ENCODE results near the gene PKNOX2. TPM values are rescaled to one million over a fixed set of nuclear protein-coding genes. Genes with fewer than 3 reads are reported as not detected.

Gene PKNOX2
- total RNA-seq: 0.63 TPM

- ATAC-seq: peak; percentile 81
- peak; percentile 66 for DNase-seq (ENCODE audit: low spot score)
Observed at GRCh38 chr11:125164422-125165110, at the start of gene PKNOX2. TSS of gene PKNOX2 (plus strand) at chr11:125164751. CDS start at chr11:125351306, 186,555 bp downstream.

GRCh38 chr11:125117429-125117828 is 47.1 kb upstream of the PKNOX2 start:
- ATAC-seq (no peak), DNase-seq (ENCODE audit: low spot score) (no peak)

DNA sequence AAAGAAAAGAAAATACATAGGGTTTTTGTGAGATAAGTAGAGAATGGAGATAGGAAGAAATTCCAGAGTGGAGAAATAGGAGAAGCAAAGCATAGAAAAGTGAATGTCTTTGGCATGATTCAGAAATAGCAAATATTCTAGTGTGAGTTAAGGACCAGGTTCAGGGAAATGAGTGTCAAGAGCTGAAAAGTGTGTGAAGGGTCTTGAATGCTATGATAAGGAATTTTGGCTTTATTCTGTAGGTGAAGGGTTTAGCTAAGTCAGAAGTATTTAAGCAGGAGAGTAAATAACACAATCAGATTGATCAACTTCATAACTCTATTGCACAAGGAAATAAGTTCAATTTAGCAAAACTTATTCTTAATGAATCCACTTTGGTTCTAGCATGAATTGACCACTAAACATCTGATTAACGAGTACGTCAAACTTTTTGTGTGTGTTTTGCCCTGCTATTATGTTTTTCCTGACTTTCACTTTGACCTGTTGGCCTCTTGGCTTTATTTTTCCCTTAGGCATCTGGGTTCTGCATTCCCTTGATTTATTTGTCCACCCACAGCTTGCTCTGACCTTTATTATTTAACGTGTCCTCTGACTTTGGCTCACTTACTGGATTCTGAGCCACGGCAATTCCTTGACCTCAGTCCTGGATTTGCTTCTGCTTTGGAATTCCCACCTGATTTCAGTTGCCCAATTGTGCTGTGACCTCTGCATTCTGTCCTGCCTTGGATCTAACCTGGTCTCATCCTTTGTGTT is 41.2 kb upstream of the PKNOX2 start:
- ATAC-seq (peak; percentile 87), DNase-seq (ENCODE audit: low spot score) (peak; percentile 75)

DNA sequence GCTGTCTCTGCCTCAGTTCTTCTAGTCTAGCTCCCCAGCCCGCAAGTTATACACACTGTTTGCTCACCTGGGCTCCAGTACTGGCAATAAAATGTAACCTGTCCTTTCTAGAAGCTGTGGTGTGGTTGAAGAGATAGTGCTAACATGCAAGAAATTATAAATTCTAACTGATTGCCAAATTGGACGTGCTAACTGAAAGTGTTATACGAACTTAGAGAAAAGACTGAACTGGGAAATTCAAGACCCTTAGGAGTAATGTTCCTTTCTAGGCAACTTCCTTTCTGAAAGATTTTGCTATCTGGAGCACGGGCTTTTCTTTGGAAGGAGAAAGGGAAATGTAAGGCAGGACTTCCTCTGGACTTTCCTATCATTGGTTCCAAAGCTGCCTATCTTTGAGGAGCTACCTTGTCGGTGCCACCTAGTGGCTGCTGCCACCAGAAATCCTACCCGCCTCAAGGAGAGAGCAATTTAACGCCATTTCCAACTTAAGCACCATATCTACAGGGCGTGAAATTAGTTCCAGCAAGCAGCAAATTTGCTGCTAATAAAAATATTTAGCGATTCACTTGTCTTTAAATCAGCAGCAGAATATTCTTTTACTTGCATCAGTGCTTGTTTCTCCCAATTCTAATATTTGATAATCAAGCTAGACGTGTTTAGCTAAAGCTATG is 40.5 kb upstream of the PKNOX2 start:
- DNase-seq (ENCODE audit: low spot score): peak; percentile 66
- ATAC-seq: peak; percentile 92

- DNase-seq (ENCODE audit: low spot score): no peak
- no peak for ATAC-seq
Observed at GRCh38 chr11:125124618-125124992, 39.9 kb upstream of the PKNOX2 start.

- DNase-seq (ENCODE audit: low spot score) (no peak), ATAC-seq (no peak)
Observed at GRCh38 chr11:125128450-125128849, 36.1 kb upstream of the PKNOX2 start.

GRCh38 chr11:125129316-125129993 is 35.1 kb upstream of the PKNOX2 start:
- DNase-seq (ENCODE audit: low spot score) (no peak), ATAC-seq (no peak)

DNA sequence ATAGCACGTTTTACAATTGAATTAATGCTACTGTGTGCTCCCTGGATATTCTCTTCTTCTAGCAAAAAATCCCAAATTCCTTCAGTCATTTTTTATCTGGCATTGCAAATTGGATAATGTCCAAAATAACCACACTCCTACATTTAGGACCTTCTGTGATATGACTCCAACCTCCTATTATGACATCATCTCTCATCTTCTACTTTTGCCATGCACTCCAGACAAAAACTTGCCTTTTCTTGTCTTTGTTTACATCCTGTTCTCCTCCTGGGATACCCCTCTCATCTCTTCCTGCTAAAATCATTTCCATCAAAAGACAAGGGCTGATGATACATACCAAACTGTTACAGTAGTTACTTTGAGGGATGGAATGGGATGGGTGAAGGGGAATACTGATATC is 32.5 kb upstream of the PKNOX2 start:
- DNase-seq (ENCODE audit: low spot score): no peak
- ATAC-seq: no peak

DNA sequence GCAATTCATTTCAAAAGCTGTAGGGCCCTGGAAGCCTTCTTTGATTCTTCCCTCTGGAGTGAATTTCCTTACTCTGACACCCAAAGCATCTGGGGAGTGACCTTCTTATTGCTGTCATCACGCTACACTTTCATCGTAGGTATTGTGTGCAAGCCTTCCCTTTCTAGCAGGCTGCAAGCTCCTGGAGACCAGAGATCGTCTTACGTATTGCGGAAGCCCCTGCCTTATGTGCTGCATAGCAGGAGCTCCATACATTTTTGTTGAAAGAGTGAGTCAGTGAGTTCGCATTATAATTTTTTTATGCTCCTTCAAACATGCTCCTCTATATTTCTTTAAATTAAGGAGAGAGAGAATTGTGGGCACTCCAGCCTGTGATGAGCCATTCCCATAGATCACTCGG is 32.0 kb upstream of the PKNOX2 start:
- ATAC-seq: no peak
- DNase-seq (ENCODE audit: low spot score): no peak

- ATAC-seq (no peak), DNase-seq (ENCODE audit: low spot score) (no peak)
Observed at GRCh38 chr11:125136001-125136400, 28.6 kb upstream of the PKNOX2 start.

DNA sequence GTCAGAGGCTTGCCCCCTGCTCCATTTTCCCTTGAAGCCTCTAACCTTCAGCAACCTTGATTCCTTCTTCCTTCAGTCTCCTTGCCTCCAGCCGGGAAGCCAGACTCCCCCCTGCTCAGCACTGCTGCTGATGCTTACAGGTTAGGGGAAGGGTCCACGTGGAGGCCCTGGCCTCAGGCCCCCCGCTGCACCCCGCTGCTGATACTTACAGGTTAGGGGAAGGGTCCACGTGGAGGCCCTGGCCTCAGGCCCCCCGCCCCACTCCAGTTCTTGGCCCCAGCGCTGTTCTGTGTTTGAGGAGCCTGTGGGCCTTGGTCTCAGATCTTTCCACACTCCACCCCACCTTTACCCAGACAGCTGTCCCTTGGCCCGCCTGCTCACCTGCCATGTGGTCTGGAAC is 25.6 kb upstream of the PKNOX2 start:
- no peak for DNase-seq (ENCODE audit: low spot score)
- ATAC-seq: no peak

GRCh38 chr11:125139778-125140177 is 24.8 kb upstream of the PKNOX2 start:
- ATAC-seq (no peak), DNase-seq (ENCODE audit: low spot score) (no peak)

GRCh38 chr11:125140233-125140632 is 24.3 kb upstream of the PKNOX2 start:
- DNase-seq (ENCODE audit: low spot score): no peak
- ATAC-seq: no peak

- ATAC-seq (no peak), DNase-seq (ENCODE audit: low spot score) (no peak)
Observed at GRCh38 chr11:125141178-125141577, 23.4 kb upstream of the PKNOX2 start.

DNA sequence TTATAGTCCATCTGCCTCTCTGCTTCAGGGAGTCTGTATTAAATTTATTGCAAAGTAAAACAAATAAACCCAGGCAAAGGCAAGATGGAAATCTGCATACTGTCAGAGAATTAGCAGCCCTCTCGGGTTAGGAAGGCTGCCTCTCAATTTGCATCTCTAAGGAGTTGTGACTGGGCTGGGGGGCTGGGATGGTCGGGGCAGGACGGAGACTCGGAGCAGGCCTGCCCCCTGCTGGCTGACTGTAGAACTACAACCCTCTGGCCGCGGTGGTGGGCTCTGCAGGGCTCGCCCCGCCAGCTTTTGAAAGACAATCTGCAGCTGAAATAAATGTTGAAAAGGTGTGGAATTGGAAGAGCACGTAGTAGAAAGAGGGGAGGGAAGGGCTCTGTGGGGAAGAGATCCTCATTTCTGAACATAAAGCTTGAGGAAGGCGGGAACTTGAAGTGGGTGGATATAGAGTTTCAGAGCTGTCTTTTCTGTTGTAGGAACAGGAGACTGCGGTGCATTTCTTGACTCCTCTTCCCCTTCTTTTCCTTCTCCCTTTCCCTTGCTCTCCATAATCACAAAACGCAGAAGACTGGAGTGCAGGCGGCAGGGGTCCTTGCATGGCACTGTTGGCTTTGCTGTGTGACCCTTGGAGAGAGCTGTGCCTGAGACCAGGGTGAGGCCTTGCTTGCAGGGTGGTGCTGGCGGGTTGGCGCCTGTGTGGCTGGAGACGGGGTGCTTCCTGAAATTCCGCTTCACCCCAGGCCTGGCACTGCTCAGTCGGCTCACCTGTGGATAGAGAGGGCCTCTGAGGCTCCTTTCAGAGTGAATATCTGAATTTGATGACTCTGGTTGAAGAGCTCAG is 22.6 kb upstream of the PKNOX2 start:
- DNase-seq (ENCODE audit: low spot score) (no peak), ATAC-seq (peak; percentile 92)

GRCh38 chr11:125146232-125146631 is 18.3 kb upstream of the PKNOX2 start:
- no peak for ATAC-seq
- DNase-seq (ENCODE audit: low spot score): no peak

GRCh38 chr11:125147280-125147679 is 17.3 kb upstream of the PKNOX2 start:
- DNase-seq (ENCODE audit: low spot score): no peak
- ATAC-seq: no peak

DNA sequence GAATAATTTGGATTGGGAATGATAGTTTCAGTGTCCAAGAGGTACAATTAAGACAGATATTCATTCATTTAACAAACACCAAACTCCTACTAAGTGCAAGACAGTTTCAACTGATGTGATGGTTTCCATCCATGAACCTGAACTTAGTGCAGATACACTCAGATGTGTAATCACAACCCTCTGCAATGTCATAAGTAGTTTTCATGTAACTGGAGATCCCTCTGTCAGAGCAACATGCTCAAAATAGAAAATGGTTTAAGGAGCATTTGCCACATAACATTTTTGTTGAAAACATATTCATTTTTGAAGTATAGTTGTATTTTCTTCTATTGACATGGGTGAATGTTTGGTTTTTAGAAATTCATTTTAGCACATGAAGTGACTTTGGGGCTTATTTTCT is 16.5 kb upstream of the PKNOX2 start:
- no peak for ATAC-seq
- no peak for DNase-seq (ENCODE audit: low spot score)

GRCh38 chr11:125148743-125149142 is 15.8 kb upstream of the PKNOX2 start:
- DNase-seq (ENCODE audit: low spot score): peak; percentile 4

GRCh38 chr11:125153837-125154236 is 10.7 kb upstream of the PKNOX2 start:
- no peak for ATAC-seq
- peak; percentile 10 for DNase-seq (ENCODE audit: low spot score)

More at GRCh38 chr11:125148743-125149142, 15.8 kb upstream of the PKNOX2 start:
- no peak for ATAC-seq

All from left lobe of liver (tissue), 2 donors.